ACC112 (cell line): ENCODE results near the gene RAN.

ENCODE experiments used
- H2AFZ ChIP-seq: fragments of 200-600 bp; sonication (generic); one replicate; pipeline ENCODE4 v1.6.0; 2017; ENCODE audit warnings: antibody characterized with exemption, low read length; ENCODE audit not compliant: unreplicated experiment
- H3K27ac ChIP-seq: fragments of 200-600 bp; sonication (generic); 2 replicates; pipeline ENCODE4 v1.5.1; 2014; ENCODE audit warnings: low read depth, mild to moderate bottlenecking, antibody characterized with exemption, low read length, moderate library complexity
- H3K27me3 ChIP-seq: fragments of 200-600 bp; sonication (generic); 2 replicates; pipeline ENCODE4 v1.6.1; 2014; ENCODE audit warnings: mild to moderate bottlenecking, antibody characterized with exemption, low read length, moderate library complexity, mixed read lengths; ENCODE audit not compliant: insufficient read depth
- H3K36me3 ChIP-seq: fragments of 200-600 bp; sonication (generic); 2 replicates; pipeline ENCODE4 v1.6.1; 2016; ENCODE audit warnings: mild to moderate bottlenecking, antibody characterized with exemption, low read length, moderate library complexity, mixed read lengths; ENCODE audit not compliant: insufficient read depth
- H3K4me1 ChIP-seq: fragments of 200-600 bp; sonication (generic); one replicate; pipeline ENCODE4 v1.6.1; 2016; ENCODE audit warnings: low read length, mixed read lengths; ENCODE audit not compliant: insufficient read depth, unreplicated experiment, control insufficient read depth
- H3K4me3 ChIP-seq: fragments of 200-600 bp; sonication (generic); 2 replicates; pipeline ENCODE4 v1.5.1; 2014; ENCODE audit warnings: mild to moderate bottlenecking, low read depth, low read length
- H3K79me2 ChIP-seq: fragments of 200-600 bp; sonication (generic); one replicate; pipeline ENCODE4 v1.6.0; 2016; ENCODE audit warnings: low read length; ENCODE audit not compliant: control insufficient read depth, unreplicated experiment, insufficient read depth

Gene RAN

GRCh38 chr12:130871286-130872178 lies at the start of gene RAN:
Gene RAN (plus strand): TSS chr12:130872066. CDS start chr12:130872594, 528 bp downstream.
- no peaks in the 10 kb centered on the region for H3K27me3 ChIP-seq
- H3K79me2 ChIP-seq = peaks cover 35% of the 10 kb centered on the region
- peak within 1 kb of the TSS; percentile 97 for H2AFZ ChIP-seq
- H3K4me3 ChIP-seq = peak within 1 kb of the TSS; percentile 99
- peaks cover 18% of the 10 kb centered on the region for H3K4me1 ChIP-seq
- peaks cover 41% of the 10 kb centered on the region for H3K36me3 ChIP-seq
- H3K27ac ChIP-seq = peak within 1 kb of the TSS; percentile 87

GRCh38 chr12:130825771-130826150 lies 46.1 kb upstream of the RAN start:
- peaks cover 31% of the 10 kb centered on the region for H3K79me2 ChIP-seq

GRCh38 chr12:130826151-130826801 lies 45.6 kb upstream of the RAN start:
- H3K27ac ChIP-seq = peak overlapping the region; percentile 82
- H3K79me2 ChIP-seq = peaks cover 36% of the 10 kb centered on the region
- no peak overlapping the region for H3K4me3 ChIP-seq
- H3K27me3 ChIP-seq = no peaks in the 10 kb centered on the region
- peaks cover 10% of the 10 kb centered on the region; the same call in 1 of the 2 replicates for H3K36me3 ChIP-seq
- H2AFZ ChIP-seq = no peak overlapping the region
- peaks cover 11% of the 10 kb centered on the region for H3K4me1 ChIP-seq

More at GRCh38 chr12:130825771-130826150, 46.1 kb upstream of the RAN start:
- H3K4me1 ChIP-seq = peaks cover 11% of the 10 kb centered on the region
- H3K4me3 ChIP-seq = no peak overlapping the region
- peaks cover 10% of the 10 kb centered on the region; the same call in 1 of the 2 replicates for H3K36me3 ChIP-seq
- no peaks in the 10 kb centered on the region for H3K27me3 ChIP-seq
- H2AFZ ChIP-seq = no peak overlapping the region
- peak overlapping the region; percentile 82 for H3K27ac ChIP-seq

GRCh38 chr12:130827432-130827831 lies 44.4 kb upstream of the RAN start:
- Histone ChIP-seq H3K27ac (peak overlapping the region; percentile 53), H3K4me1 (peaks cover 17% of the 10 kb centered on the region)

GRCh38 chr12:130828895-130829294 lies 43.0 kb upstream of the RAN start:
- Histone ChIP-seq H3K4me3 (no peak overlapping the region), H2AFZ (no peak overlapping the region), H3K27ac (no peak overlapping the region), H3K27me3 (no peaks in the 10 kb centered on the region), H3K79me2 (peaks cover 58% of the 10 kb centered on the region), H3K4me1 (peaks cover 32% of the 10 kb centered on the region), H3K36me3 (peaks cover 3% of the 10 kb centered on the region; the same call in 1 of the 2 replicates)

More at GRCh38 chr12:130827432-130827831, 44.4 kb upstream of the RAN start:
- H3K79me2 ChIP-seq = peaks cover 45% of the 10 kb centered on the region
- H3K4me3 ChIP-seq = no peak overlapping the region
- H2AFZ ChIP-seq = no peak overlapping the region
- H3K27me3 ChIP-seq = no peaks in the 10 kb centered on the region
- peaks cover 9% of the 10 kb centered on the region; the same call in 1 of the 2 replicates for H3K36me3 ChIP-seq

- Histone ChIP-seq H3K27me3 (no peaks in the 10 kb centered on the region), H3K4me1 (peaks cover 32% of the 10 kb centered on the region), H2AFZ (no peak overlapping the region), H3K27ac (no peak overlapping the region), H3K4me3 (no peak overlapping the region), H3K79me2 (peaks cover 63% of the 10 kb centered on the region), H3K36me3 (peaks cover 3% of the 10 kb centered on the region; the same call in 1 of the 2 replicates)
These were observed 42.2 kb upstream of the RAN start for GRCh38 chr12:130829391-130830245.

- peaks cover 65% of the 10 kb centered on the region for H3K79me2 ChIP-seq
- no peaks in the 10 kb centered on the region for H3K27me3 ChIP-seq
- peaks cover 32% of the 10 kb centered on the region for H3K4me1 ChIP-seq
- peaks cover 3% of the 10 kb centered on the region; the same call in 1 of the 2 replicates for H3K36me3 ChIP-seq
- no peak overlapping the region for H2AFZ ChIP-seq
- no peak overlapping the region for H3K4me3 ChIP-seq
- no peak overlapping the region for H3K27ac ChIP-seq
These were observed 41.7 kb upstream of the RAN start for GRCh38 chr12:130830246-130830551.

- H3K36me3 ChIP-seq = no peaks in the 10 kb centered on the region
- peaks cover 75% of the 10 kb centered on the region for H3K79me2 ChIP-seq
- no peak overlapping the region for H2AFZ ChIP-seq
- H3K4me1 ChIP-seq = peaks cover 23% of the 10 kb centered on the region
- no peaks in the 10 kb centered on the region for H3K27me3 ChIP-seq
- no peak overlapping the region for H3K4me3 ChIP-seq
- H3K27ac ChIP-seq = no peak overlapping the region
These were observed 40.6 kb upstream of the RAN start for GRCh38 chr12:130831246-130831645.

- H3K27me3 ChIP-seq = no peaks in the 10 kb centered on the region
- H3K4me3 ChIP-seq = no peak overlapping the region
- peaks cover 21% of the 10 kb centered on the region for H3K4me1 ChIP-seq
- no peak overlapping the region for H2AFZ ChIP-seq
- no peaks in the 10 kb centered on the region for H3K36me3 ChIP-seq
- H3K79me2 ChIP-seq = peaks cover 82% of the 10 kb centered on the region
- H3K27ac ChIP-seq = no peak overlapping the region
These were observed 39.9 kb upstream of the RAN start for GRCh38 chr12:130831876-130832405.
